HCT116 (cell line): Measurements from ENCODE around the gene MTHFD2.

Source experiments
- ATF3 ChIP-seq: IDR thresholded peaks from 2 replicates; pipeline ENCODE4 v1.6.1; 2012
- CBX3 ChIP-seq: IDR thresholded peaks from 2 replicates; pipeline ENCODE4 v1.6.1; 2012; ENCODE audit warnings: low read depth
- EZH2phosphoT487 ChIP-seq: fragments of 200-600 bp; IDR thresholded peaks from 2 replicates; pipeline ENCODE4 v1.6.1; 2018; ENCODE audit warnings: antibody characterized with exemption, borderline replicate concordance
- POLR2A ChIP-seq: IDR thresholded peaks from 2 replicates; pipeline ENCODE4 v1.7.0; 2011; ENCODE audit warnings: borderline replicate concordance; ENCODE audit not compliant: insufficient read depth, insufficient read length; ENCODE audit errors: extremely low read depth
- RAD21 ChIP-seq: IDR thresholded peaks from 2 replicates; pipeline ENCODE4 v1.6.1; 2012; ENCODE audit warnings: low read depth, mild to moderate bottlenecking
- TF ChIP-seq, protein P1 (sequence below), 3 experiments: fragments of 200-600 bp in 1 of 3; sonication (generic) in 1 of 3; IDR thresholded peaks in 2 of 3; conservative IDR thresholded peaks in 1 of 3; 2 replicates each; pipeline ENCODE4 v1.5.1; 2012 to 2017; ENCODE audit warnings: low read depth in 2 of 3, low read length in 2 of 3, antibody characterized with exemption in 1 of 3, borderline replicate concordance in 1 of 3, control low read depth in 1 of 3, mild to moderate bottlenecking in 1 of 3, mixed read lengths in 1 of 3, mixed run types in 1 of 3, moderate library complexity in 1 of 3; ENCODE audit not compliant: insufficient read depth in 1 of 3
- TF ChIP-seq, protein P2 (sequence below): IDR thresholded peaks from 2 replicates; pipeline ENCODE4 v1.6.1; 2012; ENCODE audit warnings: low read depth

- no peak for TF ChIP-seq CBX3
- TF ChIP-seq ATF3: no peak
- no peak for TF ChIP-seq RAD21
- TF ChIP-seq, protein P1, sequence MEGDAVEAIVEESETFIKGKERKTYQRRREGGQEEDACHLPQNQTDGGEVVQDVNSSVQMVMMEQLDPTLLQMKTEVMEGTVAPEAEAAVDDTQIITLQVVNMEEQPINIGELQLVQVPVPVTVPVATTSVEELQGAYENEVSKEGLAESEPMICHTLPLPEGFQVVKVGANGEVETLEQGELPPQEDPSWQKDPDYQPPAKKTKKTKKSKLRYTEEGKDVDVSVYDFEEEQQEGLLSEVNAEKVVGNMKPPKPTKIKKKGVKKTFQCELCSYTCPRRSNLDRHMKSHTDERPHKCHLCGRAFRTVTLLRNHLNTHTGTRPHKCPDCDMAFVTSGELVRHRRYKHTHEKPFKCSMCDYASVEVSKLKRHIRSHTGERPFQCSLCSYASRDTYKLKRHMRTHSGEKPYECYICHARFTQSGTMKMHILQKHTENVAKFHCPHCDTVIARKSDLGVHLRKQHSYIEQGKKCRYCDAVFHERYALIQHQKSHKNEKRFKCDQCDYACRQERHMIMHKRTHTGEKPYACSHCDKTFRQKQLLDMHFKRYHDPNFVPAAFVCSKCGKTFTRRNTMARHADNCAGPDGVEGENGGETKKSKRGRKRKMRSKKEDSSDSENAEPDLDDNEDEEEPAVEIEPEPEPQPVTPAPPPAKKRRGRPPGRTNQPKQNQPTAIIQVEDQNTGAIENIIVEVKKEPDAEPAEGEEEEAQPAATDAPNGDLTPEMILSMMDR (IDR thresholded peaks at IDR 0.05 in 2 of 3, conservative IDR thresholded peaks at IDR 0.05 in 1 of 3; ENCODE audit: borderline replicate concordance in 1 of 3, insufficient read depth in 1 of 3, low read depth in 2 of 3, low read length in 2 of 3): no peak
- TF ChIP-seq, protein P2, sequence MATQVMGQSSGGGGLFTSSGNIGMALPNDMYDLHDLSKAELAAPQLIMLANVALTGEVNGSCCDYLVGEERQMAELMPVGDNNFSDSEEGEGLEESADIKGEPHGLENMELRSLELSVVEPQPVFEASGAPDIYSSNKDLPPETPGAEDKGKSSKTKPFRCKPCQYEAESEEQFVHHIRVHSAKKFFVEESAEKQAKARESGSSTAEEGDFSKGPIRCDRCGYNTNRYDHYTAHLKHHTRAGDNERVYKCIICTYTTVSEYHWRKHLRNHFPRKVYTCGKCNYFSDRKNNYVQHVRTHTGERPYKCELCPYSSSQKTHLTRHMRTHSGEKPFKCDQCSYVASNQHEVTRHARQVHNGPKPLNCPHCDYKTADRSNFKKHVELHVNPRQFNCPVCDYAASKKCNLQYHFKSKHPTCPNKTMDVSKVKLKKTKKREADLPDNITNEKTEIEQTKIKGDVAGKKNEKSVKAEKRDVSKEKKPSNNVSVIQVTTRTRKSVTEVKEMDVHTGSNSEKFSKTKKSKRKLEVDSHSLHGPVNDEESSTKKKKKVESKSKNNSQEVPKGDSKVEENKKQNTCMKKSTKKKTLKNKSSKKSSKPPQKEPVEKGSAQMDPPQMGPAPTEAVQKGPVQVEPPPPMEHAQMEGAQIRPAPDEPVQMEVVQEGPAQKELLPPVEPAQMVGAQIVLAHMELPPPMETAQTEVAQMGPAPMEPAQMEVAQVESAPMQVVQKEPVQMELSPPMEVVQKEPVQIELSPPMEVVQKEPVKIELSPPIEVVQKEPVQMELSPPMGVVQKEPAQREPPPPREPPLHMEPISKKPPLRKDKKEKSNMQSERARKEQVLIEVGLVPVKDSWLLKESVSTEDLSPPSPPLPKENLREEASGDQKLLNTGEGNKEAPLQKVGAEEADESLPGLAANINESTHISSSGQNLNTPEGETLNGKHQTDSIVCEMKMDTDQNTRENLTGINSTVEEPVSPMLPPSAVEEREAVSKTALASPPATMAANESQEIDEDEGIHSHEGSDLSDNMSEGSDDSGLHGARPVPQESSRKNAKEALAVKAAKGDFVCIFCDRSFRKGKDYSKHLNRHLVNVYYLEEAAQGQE: no peak
- no peak for TF ChIP-seq EZH2phosphoT487
- TF ChIP-seq POLR2A: no peak
Observed at GRCh38 chr2:74205596-74205995, 7.2 kb downstream of the MTHFD2 start.
